ENCODE measurements around the gene CCDC27.
"Not testable (repeated sequence)": the region's sequence is repeated elsewhere in the genome, so short reads cannot be mapped to it uniquely, and the experiment has no call there.

Gene CCDC27

GRCh38 chr1:3717715-3718601 is 34.3 kb upstream of the CCDC27 start:
- H3K27ac ChIP-seq = no peak overlapping the region
- TF ChIP-seq ZFX (IDR thresholded peaks at IDR 0.05; ENCODE audit: borderline replicate concordance) = no peak
- no peak for TF ChIP-seq CTCF (IDR thresholded peaks at IDR 0.05)

GRCh38 chr1:3718764-3719163 is 33.5 kb upstream of the CCDC27 start:
- TF ChIP-seq CTCF (IDR thresholded peaks at IDR 0.05) = no peak
- TF ChIP-seq ZFX (IDR thresholded peaks at IDR 0.05; ENCODE audit: borderline replicate concordance) = no peak
- no peak overlapping the region for H3K27ac ChIP-seq

GRCh38 chr1:3721955-3722465 is 30.2 kb upstream of the CCDC27 start:
- H3K27ac ChIP-seq = no peak overlapping the region
- TF ChIP-seq ZFX (IDR thresholded peaks at IDR 0.05; ENCODE audit: borderline replicate concordance) = no peak
- no peak for TF ChIP-seq CTCF (IDR thresholded peaks at IDR 0.05)

GRCh38 chr1:3722846-3723245 is 29.4 kb upstream of the CCDC27 start:
- no peak overlapping the region for H3K27ac ChIP-seq
- TF ChIP-seq ZFX (IDR thresholded peaks at IDR 0.05; ENCODE audit: borderline replicate concordance) (no peak), CTCF (IDR thresholded peaks at IDR 0.05) (no peak)

- TF ChIP-seq CTCF (IDR thresholded peaks at IDR 0.05) = peak; percentile 97
- not testable (repeated sequence) for H3K27ac ChIP-seq
Measured at GRCh38 chr1:3724416-3725030, 27.7 kb upstream of the CCDC27 start.

GRCh38 chr1:3725366-3725765 is 26.9 kb upstream of the CCDC27 start:
- no peak overlapping the region for H3K27ac ChIP-seq
- TF ChIP-seq CTCF (IDR thresholded peaks at IDR 0.05) (no peak), ZFX (IDR thresholded peaks at IDR 0.05; ENCODE audit: borderline replicate concordance) (no peak)

Measured in 22Rv1 (cell line).